Neural progenitor cell (in vitro differentiated cells): ENCODE data around the gene MGAT3. TPM values are rescaled to one million over a fixed set of nuclear protein-coding genes. Genes with fewer than 3 reads are reported as not detected.

Experiments
- DNase-seq: peaks from one replicate; pipeline ENCODE4 v3.0.0-alpha.2; 2016; ENCODE audit warnings: low spot score
- H2AFZ ChIP-seq: fragments of 200-600 bp; sonication (generic); replicated peaks from 2 replicates; pipeline ENCODE4 v1.6.1; 2016; ENCODE audit warnings: antibody characterized with exemption
- H3F3A ChIP-seq: fragments of 200-600 bp; sonication (generic); 2 replicates; pipeline ENCODE4 v1.6.1; 2016; ENCODE audit warnings: antibody characterized with exemption, low read depth
- H3K27ac ChIP-seq: fragments of 200-600 bp; sonication (generic); 2 replicates; pipeline ENCODE4 v1.5.1; 2016; ENCODE audit warnings: mild to moderate bottlenecking
- H3K27me3 ChIP-seq: fragments of 200-600 bp; sonication (generic); 2 replicates; pipeline ENCODE4 v1.6.1; 2016; ENCODE audit warnings: mild to moderate bottlenecking, moderate library complexity
- H3K36me3 ChIP-seq: fragments of 200-600 bp; sonication (generic); 2 replicates; pipeline ENCODE4 v1.5.1; 2016
- H3K4me1 ChIP-seq: fragments of 200-600 bp; sonication (generic); 2 replicates; pipeline ENCODE4 v1.6.1; 2016; ENCODE audit warnings: mixed run types
- H3K4me2 ChIP-seq: fragments of 200-600 bp; sonication (generic); 2 replicates; pipeline ENCODE4 v1.6.1; 2016
- H3K4me3 ChIP-seq: fragments of 200-600 bp; sonication (generic); 2 replicates; pipeline ENCODE4 v1.5.1; 2016
- H3K79me2 ChIP-seq: fragments of 200-600 bp; sonication (generic); 2 replicates; pipeline ENCODE4 v1.6.1; 2016; ENCODE audit warnings: low read depth
- H3K9ac ChIP-seq: fragments of 200-600 bp; sonication (generic); 2 replicates; pipeline ENCODE4 v1.6.1; 2016
- H3K9me3 ChIP-seq: fragments of 200-600 bp; sonication (generic); 2 replicates; pipeline ENCODE4 v1.5.1; 2016; ENCODE audit warnings: low read depth
- H4K20me1 ChIP-seq: fragments of 200-600 bp; sonication (generic); 2 replicates; pipeline ENCODE4 v1.6.1; 2016; ENCODE audit warnings: low read depth
- H3K27ac Mint-ChIP-seq: 3 replicates; pipeline ENCODE4 v1.8.0; 2021; ENCODE audit warnings: mixed read lengths
- H3K27me3 Mint-ChIP-seq: 2 replicates; pipeline ENCODE4 v1.8.0; 2022; ENCODE audit warnings: low read depth, mild to moderate bottlenecking, inconsistent platforms, moderate library complexity, mixed read lengths; ENCODE audit not compliant: insufficient read depth
- H3K36me3 Mint-ChIP-seq: 3 replicates; pipeline ENCODE4 v1.8.0; 2021; ENCODE audit warnings: mixed read lengths
- H3K4me1 Mint-ChIP-seq: 3 replicates; pipeline ENCODE4 v1.8.0; 2021; ENCODE audit warnings: mixed read lengths
- H3K4me3 Mint-ChIP-seq: 3 replicates; pipeline ENCODE4 v1.8.0; 2021; ENCODE audit warnings: mild to moderate bottlenecking, moderate library complexity, mixed read lengths
- H3K9me3 Mint-ChIP-seq: 3 replicates; pipeline ENCODE4 v1.8.0; 2020; ENCODE audit warnings: mixed read lengths
- CTCF ChIP-seq: fragments of 200-600 bp; sonication (generic); IDR thresholded peaks from 2 replicates; pipeline ENCODE4 v1.5.1; 2017; ENCODE audit warnings: antibody characterized with exemption, mild to moderate bottlenecking
- EZH2 ChIP-seq: fragments of 200-600 bp; sonication (generic); IDR thresholded peaks from 2 replicates; pipeline ENCODE4 v1.6.1; 2017; ENCODE audit warnings: antibody characterized with exemption, mild to moderate bottlenecking, moderate library complexity
- EZH2phosphoT487 ChIP-seq: fragments of 200-600 bp; sonication (generic); IDR thresholded peaks from 2 replicates; pipeline ENCODE4 v1.6.1; 2017; ENCODE audit warnings: antibody characterized with exemption
- total RNA-seq: library from RNA; depleted of rRNA; stranded (reverse); fragments of >200 nt; gene quantifications from 2 replicates; pipeline ENCODE4 v1.2.3, GENCODE V29; 2015; ENCODE audit warnings: low replicate concordance

Gene MGAT3
- total RNA-seq, 1 donor from 2014 or later: 7.5 TPM

- H3K9me3 ChIP-seq: no peaks in the 10 kb centered on the region
- no peaks in the 10 kb centered on the region for H3K27me3 ChIP-seq
- Mint-ChIP-seq H3K9me3 (no peaks in the 10 kb centered on the region), H3K4me1 (peaks cover 4% of the 10 kb centered on the region), H3K4me3 (no peak overlapping the region), H3K27me3 (peaks cover 2% of the 10 kb centered on the region), H3K27ac (peak overlapping the region; percentile 36), H3K36me3 (no peaks in the 10 kb centered on the region)
- no peak overlapping the region for H3K27ac ChIP-seq
- no peaks in the 10 kb centered on the region for H3K36me3 ChIP-seq
- TF ChIP-seq EZH2: no peak
- no peak for TF ChIP-seq CTCF
- no peak for TF ChIP-seq EZH2phosphoT487
- H3F3A ChIP-seq: no peaks in the 10 kb centered on the region
- no peak for DNase-seq
- H3K4me2 ChIP-seq: no peak overlapping the region
- peaks cover 6% of the 10 kb centered on the region for H3K4me1 ChIP-seq
- H3K9ac ChIP-seq: no peak overlapping the region
- no peaks in the 10 kb centered on the region for H4K20me1 ChIP-seq
- no peaks in the 10 kb centered on the region for H3K79me2 ChIP-seq
- no peak overlapping the region for H2AFZ ChIP-seq
- H3K4me3 ChIP-seq: no peak overlapping the region
Measured at GRCh38 chr22:39444247-39444800, 12.5 kb upstream of the MGAT3 start.

GRCh38 chr22:39444937-39445465, 11.8 kb upstream of the MGAT3 start:
- Histone ChIP-seq H3K27ac (no peak overlapping the region), H3F3A (no peaks in the 10 kb centered on the region), H3K36me3 (no peaks in the 10 kb centered on the region), H3K79me2 (no peaks in the 10 kb centered on the region), H3K27me3 (no peaks in the 10 kb centered on the region), H3K4me3 (no peak overlapping the region), H3K9ac (no peak overlapping the region), H3K9me3 (no peaks in the 10 kb centered on the region), H3K4me2 (no peak overlapping the region), H3K4me1 (peaks cover 6% of the 10 kb centered on the region), H2AFZ (no peak overlapping the region), H4K20me1 (no peaks in the 10 kb centered on the region)
- Mint-ChIP-seq H3K9me3 (no peaks in the 10 kb centered on the region), H3K27me3 (peaks cover 2% of the 10 kb centered on the region), H3K4me1 (peaks cover 4% of the 10 kb centered on the region), H3K27ac (no peak overlapping the region), H3K4me3 (no peak overlapping the region), H3K36me3 (no peaks in the 10 kb centered on the region)
- TF ChIP-seq EZH2phosphoT487 (no peak), EZH2 (no peak), CTCF (no peak)
- no peak for DNase-seq

- no peaks in the 10 kb centered on the region for H3K36me3 ChIP-seq
- no peak overlapping the region for H3K4me3 ChIP-seq
- Mint-ChIP-seq H3K4me1 (peaks cover 4% of the 10 kb centered on the region), H3K27ac (no peak overlapping the region), H3K27me3 (peaks cover 2% of the 10 kb centered on the region), H3K9me3 (no peaks in the 10 kb centered on the region), H3K36me3 (no peaks in the 10 kb centered on the region), H3K4me3 (no peak overlapping the region)
- H3K27ac ChIP-seq: no peak overlapping the region
- H3F3A ChIP-seq: no peaks in the 10 kb centered on the region
- H3K9me3 ChIP-seq: no peaks in the 10 kb centered on the region
- no peaks in the 10 kb centered on the region for H3K27me3 ChIP-seq
- TF ChIP-seq EZH2: no peak
- TF ChIP-seq CTCF: no peak
- no peak for TF ChIP-seq EZH2phosphoT487
- no peaks in the 10 kb centered on the region for H4K20me1 ChIP-seq
- DNase-seq: no peak
- peak overlapping the region; percentile 83 for H2AFZ ChIP-seq
- H3K4me2 ChIP-seq: no peak overlapping the region
- H3K9ac ChIP-seq: no peak overlapping the region
- peaks cover 6% of the 10 kb centered on the region for H3K4me1 ChIP-seq
- H3K79me2 ChIP-seq: no peaks in the 10 kb centered on the region
Measured at GRCh38 chr22:39445678-39446077, 11.1 kb upstream of the MGAT3 start.
